Measurements from ENCODE around the gene TTC28. TPM values are rescaled to one million over a fixed set of nuclear protein-coding genes. Genes with fewer than 3 reads are reported as not detected.

The TTC28 gene
- total RNA-seq, 1 experiment from 2014 or later = 11.2 TPM

DNA sequence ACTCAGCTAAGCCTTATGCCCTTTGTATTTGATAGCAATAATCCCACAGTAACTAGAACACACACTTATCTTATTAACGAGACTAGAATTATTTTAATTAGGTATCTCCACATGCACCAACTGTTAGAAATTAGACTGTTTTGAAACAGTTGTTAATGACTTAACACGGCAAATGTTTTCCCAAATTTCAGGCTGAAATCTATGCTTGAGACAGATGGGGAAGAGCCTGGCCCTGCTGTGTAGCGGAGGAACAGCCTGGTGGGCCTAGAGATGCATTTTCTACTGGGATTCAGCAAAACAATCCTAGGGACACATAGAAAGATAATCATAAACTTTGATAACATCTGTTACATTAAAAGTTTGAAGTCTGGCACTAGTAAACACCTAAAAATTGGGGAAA, 273.4 kb downstream of the TTC28 start:
- DNase-seq = no peak
- Histone ChIP-seq H3K79me2 (ENCODE audit: low read length) (no peaks in the 10 kb centered on the region), H3K36me3 (ENCODE audit: insufficient read depth, low read length) (no peaks in the 10 kb centered on the region), H3K27me3 (ENCODE audit: low read length) (no peaks in the 10 kb centered on the region), H3K4me2 (ENCODE audit: low read depth, low read length, poor library complexity, severe bottlenecking) (no peak overlapping the region), H3K4me1 (ENCODE audit: low read length) (no peaks in the 10 kb centered on the region), H3K9me3 (ENCODE audit: low read length) (no peaks in the 10 kb centered on the region), H4K20me1 (ENCODE audit: insufficient read depth, low read depth, low read length) (peaks cover 18% of the 10 kb centered on the region), H3K9ac (ENCODE audit: low read length) (no peak overlapping the region), H2AFZ (ENCODE audit: low read length) (no peak overlapping the region), H3K4me3 (ENCODE audit: low read length) (no peak overlapping the region), H3K27ac (ENCODE audit: low read length) (no peak overlapping the region), H3K9me2 (replicated peaks; ENCODE audit: insufficient read depth, low read length) (no peaks in the 10 kb centered on the region)

DNA sequence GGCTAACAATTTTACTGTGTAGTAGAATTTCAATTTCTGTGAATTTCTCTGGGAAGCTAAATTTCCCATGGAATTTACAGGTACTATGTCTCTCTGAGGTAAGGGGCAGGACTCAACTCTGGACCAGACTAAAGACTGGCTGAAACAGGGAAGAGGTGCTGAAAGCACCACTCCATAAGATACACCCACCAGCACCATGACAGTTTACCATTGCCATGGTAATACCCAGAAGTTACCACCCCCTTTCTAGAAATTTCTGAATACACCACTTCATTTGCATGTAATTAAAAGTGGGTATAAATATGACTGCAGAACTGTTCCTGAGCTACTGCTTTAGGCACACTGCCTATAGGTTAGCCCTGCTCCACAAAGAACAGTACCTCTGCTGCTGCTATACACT, 274.1 kb downstream of the TTC28 start:
- Histone ChIP-seq H2AFZ (ENCODE audit: low read length) (no peak overlapping the region), H3K4me1 (ENCODE audit: low read length) (no peaks in the 10 kb centered on the region), H3K9ac (ENCODE audit: low read length) (no peak overlapping the region), H4K20me1 (ENCODE audit: insufficient read depth, low read depth, low read length) (peaks cover 15% of the 10 kb centered on the region; the same call in 1 of the 2 replicates), H3K9me2 (replicated peaks; ENCODE audit: insufficient read depth, low read length) (no peaks in the 10 kb centered on the region), H3K27me3 (ENCODE audit: low read length) (no peaks in the 10 kb centered on the region), H3K79me2 (ENCODE audit: low read length) (no peaks in the 10 kb centered on the region), H3K36me3 (ENCODE audit: insufficient read depth, low read length) (no peaks in the 10 kb centered on the region), H3K4me3 (ENCODE audit: low read length) (no peak overlapping the region), H3K4me2 (ENCODE audit: low read depth, low read length, poor library complexity, severe bottlenecking) (no peak overlapping the region), H3K27ac (ENCODE audit: low read length) (no peak overlapping the region), H3K9me3 (ENCODE audit: low read length) (no peaks in the 10 kb centered on the region)
- DNase-seq = no peak

- H3K27ac ChIP-seq (ENCODE audit: low read length) = no peak overlapping the region
- no peak overlapping the region for H3K4me3 ChIP-seq (ENCODE audit: low read length)
- no peaks in the 10 kb centered on the region for H3K9me2 ChIP-seq (replicated peaks; ENCODE audit: insufficient read depth, low read length)
- H2AFZ ChIP-seq (ENCODE audit: low read length) = no peak overlapping the region
- no peaks in the 10 kb centered on the region for H3K4me1 ChIP-seq (ENCODE audit: low read length)
- no peak for DNase-seq
- no peak overlapping the region for H3K9ac ChIP-seq (ENCODE audit: low read length)
- peaks cover 27% of the 10 kb centered on the region for H4K20me1 ChIP-seq (ENCODE audit: insufficient read depth, low read depth, low read length)
- no peaks in the 10 kb centered on the region for H3K27me3 ChIP-seq (ENCODE audit: low read length)
- no peaks in the 10 kb centered on the region for H3K9me3 ChIP-seq (ENCODE audit: low read length)
- H3K36me3 ChIP-seq (ENCODE audit: insufficient read depth, low read length) = no peaks in the 10 kb centered on the region
- no peak overlapping the region for H3K4me2 ChIP-seq (ENCODE audit: low read depth, low read length, poor library complexity, severe bottlenecking)
- H3K79me2 ChIP-seq (ENCODE audit: low read length) = no peaks in the 10 kb centered on the region
Measured at GRCh38 chr22:28402539-28402938, 277.1 kb downstream of the TTC28 start.

- no peak overlapping the region for H3K4me3 ChIP-seq (ENCODE audit: low read length)
- peaks cover 29% of the 10 kb centered on the region for H4K20me1 ChIP-seq (ENCODE audit: insufficient read depth, low read depth, low read length)
- H3K36me3 ChIP-seq (ENCODE audit: insufficient read depth, low read length) = no peaks in the 10 kb centered on the region
- H3K9me3 ChIP-seq (ENCODE audit: low read length) = no peaks in the 10 kb centered on the region
- no peak overlapping the region for H2AFZ ChIP-seq (ENCODE audit: low read length)
- H3K9ac ChIP-seq (ENCODE audit: low read length) = no peak overlapping the region
- DNase-seq = no peak
- H3K27me3 ChIP-seq (ENCODE audit: low read length) = no peaks in the 10 kb centered on the region
- no peaks in the 10 kb centered on the region for H3K4me1 ChIP-seq (ENCODE audit: low read length)
- H3K9me2 ChIP-seq (replicated peaks; ENCODE audit: insufficient read depth, low read length) = no peaks in the 10 kb centered on the region
- no peak overlapping the region for H3K27ac ChIP-seq (ENCODE audit: low read length)
- H3K4me2 ChIP-seq (ENCODE audit: low read depth, low read length, poor library complexity, severe bottlenecking) = no peak overlapping the region
- H3K79me2 ChIP-seq (ENCODE audit: low read length) = no peaks in the 10 kb centered on the region
Measured at GRCh38 chr22:28402060-28402459, 277.6 kb downstream of the TTC28 start.

- H3K79me2 ChIP-seq (ENCODE audit: low read length) = no peaks in the 10 kb centered on the region
- peaks cover 40% of the 10 kb centered on the region for H4K20me1 ChIP-seq (ENCODE audit: insufficient read depth, low read depth, low read length)
- H3K4me3 ChIP-seq (ENCODE audit: low read length) = no peak overlapping the region
- no peaks in the 10 kb centered on the region for H3K4me1 ChIP-seq (ENCODE audit: low read length)
- H3K9me3 ChIP-seq (ENCODE audit: low read length) = no peaks in the 10 kb centered on the region
- no peak overlapping the region for H3K4me2 ChIP-seq (ENCODE audit: low read depth, low read length, poor library complexity, severe bottlenecking)
- no peak overlapping the region for H2AFZ ChIP-seq (ENCODE audit: low read length)
- DNase-seq = no peak
- H3K9ac ChIP-seq (ENCODE audit: low read length) = no peak overlapping the region
- no peaks in the 10 kb centered on the region for H3K36me3 ChIP-seq (ENCODE audit: insufficient read depth, low read length)
- peaks cover 2% of the 10 kb centered on the region; the same call in 1 of the 2 replicates for H3K27me3 ChIP-seq (ENCODE audit: low read length)
- no peak overlapping the region for H3K27ac ChIP-seq (ENCODE audit: low read length)
- H3K9me2 ChIP-seq (replicated peaks; ENCODE audit: insufficient read depth, low read length) = no peaks in the 10 kb centered on the region
Measured at GRCh38 chr22:28398981-28399380, 280.7 kb downstream of the TTC28 start.

- no peak overlapping the region for H3K9ac ChIP-seq (ENCODE audit: low read length)
- no peaks in the 10 kb centered on the region for H3K79me2 ChIP-seq (ENCODE audit: low read length)
- no peak for DNase-seq
- H3K36me3 ChIP-seq (ENCODE audit: insufficient read depth, low read length) = no peaks in the 10 kb centered on the region
- no peak overlapping the region for H3K27ac ChIP-seq (ENCODE audit: low read length)
- no peaks in the 10 kb centered on the region for H3K4me1 ChIP-seq (ENCODE audit: low read length)
- H3K27me3 ChIP-seq (ENCODE audit: low read length) = peaks cover 2% of the 10 kb centered on the region; the same call in 1 of the 2 replicates
- H3K4me3 ChIP-seq (ENCODE audit: low read length) = no peak overlapping the region
- H2AFZ ChIP-seq (ENCODE audit: low read length) = no peak overlapping the region
- H3K9me3 ChIP-seq (ENCODE audit: low read length) = no peaks in the 10 kb centered on the region
- H3K9me2 ChIP-seq (replicated peaks; ENCODE audit: insufficient read depth, low read length) = no peaks in the 10 kb centered on the region
- H3K4me2 ChIP-seq (ENCODE audit: low read depth, low read length, poor library complexity, severe bottlenecking) = no peak overlapping the region
- peaks cover 40% of the 10 kb centered on the region for H4K20me1 ChIP-seq (ENCODE audit: insufficient read depth, low read depth, low read length)
Measured at GRCh38 chr22:28398355-28398754, 281.3 kb downstream of the TTC28 start.

DNA sequence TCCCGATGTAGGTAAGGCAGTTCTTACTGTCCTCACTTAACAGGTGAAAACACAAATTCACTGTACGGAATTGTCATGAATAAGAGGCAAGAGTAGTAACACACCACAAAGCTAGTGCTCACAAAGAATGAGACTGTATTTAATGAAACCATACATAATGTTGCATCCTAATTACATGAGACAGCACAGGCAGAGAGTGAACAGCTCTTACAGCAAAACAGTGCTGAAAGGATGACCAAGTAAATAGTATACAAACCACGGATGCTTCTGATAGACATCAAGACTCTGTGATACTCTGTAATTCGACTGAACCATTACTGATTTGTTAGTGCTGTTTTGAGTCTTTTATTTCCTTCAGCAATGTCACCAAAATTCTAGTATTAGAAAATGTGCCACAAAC, 282.3 kb downstream of the TTC28 start:
- no peak for DNase-seq
- Histone ChIP-seq H3K4me1 (ENCODE audit: low read length) (no peaks in the 10 kb centered on the region), H3K9ac (ENCODE audit: low read length) (no peak overlapping the region), H3K9me2 (replicated peaks; ENCODE audit: insufficient read depth, low read length) (no peaks in the 10 kb centered on the region), H2AFZ (ENCODE audit: low read length) (no peak overlapping the region), H3K9me3 (ENCODE audit: low read length) (no peaks in the 10 kb centered on the region), H3K79me2 (ENCODE audit: low read length) (no peaks in the 10 kb centered on the region), H4K20me1 (ENCODE audit: insufficient read depth, low read depth, low read length) (peaks cover 34% of the 10 kb centered on the region), H3K36me3 (ENCODE audit: insufficient read depth, low read length) (no peaks in the 10 kb centered on the region), H3K27me3 (ENCODE audit: low read length) (peaks cover 2% of the 10 kb centered on the region; the same call in 1 of the 2 replicates), H3K4me3 (ENCODE audit: low read length) (no peak overlapping the region), H3K4me2 (ENCODE audit: low read depth, low read length, poor library complexity, severe bottlenecking) (no peak overlapping the region), H3K27ac (ENCODE audit: low read length) (no peak overlapping the region)

GRCh38 chr22:28395920-28396753, 283.5 kb downstream of the TTC28 start:
- no peak overlapping the region for H3K9ac ChIP-seq (ENCODE audit: low read length)
- no peaks in the 10 kb centered on the region for H3K79me2 ChIP-seq (ENCODE audit: low read length)
- H3K4me1 ChIP-seq (ENCODE audit: low read length) = no peaks in the 10 kb centered on the region
- no peak overlapping the region for H3K4me2 ChIP-seq (ENCODE audit: low read depth, low read length, poor library complexity, severe bottlenecking)
- peaks cover 34% of the 10 kb centered on the region for H4K20me1 ChIP-seq (ENCODE audit: insufficient read depth, low read depth, low read length)
- DNase-seq = no peak
- H2AFZ ChIP-seq (ENCODE audit: low read length) = no peak overlapping the region
- no peak overlapping the region for H3K4me3 ChIP-seq (ENCODE audit: low read length)
- H3K27ac ChIP-seq (ENCODE audit: low read length) = no peak overlapping the region
- peaks cover 2% of the 10 kb centered on the region; the same call in 1 of the 2 replicates for H3K27me3 ChIP-seq (ENCODE audit: low read length)
- no peaks in the 10 kb centered on the region for H3K36me3 ChIP-seq (ENCODE audit: insufficient read depth, low read length)
- no peaks in the 10 kb centered on the region for H3K9me2 ChIP-seq (replicated peaks; ENCODE audit: insufficient read depth, low read length)
- no peaks in the 10 kb centered on the region for H3K9me3 ChIP-seq (ENCODE audit: low read length)
